H9 (cell line): Measurements from ENCODE around the gene ZNF77. TPM values are rescaled to one million over a fixed set of nuclear protein-coding genes. Genes with fewer than 3 reads are reported as not detected.

Experiments used
- DNase-seq: peaks from one replicate; pipeline ENCODE4 v3.0.0-alpha.2; 2017
- H2AFZ ChIP-seq: one replicate; pipeline ENCODE4 v1.6.1; 2013; ENCODE audit warnings: mild to moderate bottlenecking, low read length, control low read depth, moderate library complexity
- H2AK5ac ChIP-seq: 2 replicates; pipeline ENCODE4 v1.6.1; 2013; ENCODE audit warnings: low read length, control low read depth, mixed read lengths; ENCODE audit not compliant: insufficient read length
- H2BK120ac ChIP-seq: one replicate; pipeline ENCODE4 v1.6.1; 2013; ENCODE audit warnings: low read depth, mild to moderate bottlenecking, low read length, control low read depth, inconsistent platforms; ENCODE audit not compliant: poor library complexity, severe bottlenecking
- H2BK12ac ChIP-seq: 2 replicates; pipeline ENCODE4 v1.6.1; 2013; ENCODE audit warnings: low read length, control low read depth, mixed read lengths, low read depth; ENCODE audit not compliant: insufficient read length
- H2BK15ac ChIP-seq: 2 replicates; pipeline ENCODE4 v1.6.1; 2013; ENCODE audit warnings: low read depth, low read length, control low read depth
- H2BK20ac ChIP-seq: one replicate; pipeline ENCODE4 v1.6.1; 2013; ENCODE audit warnings: low read depth, mild to moderate bottlenecking, low read length, control low read depth, inconsistent platforms; ENCODE audit not compliant: poor library complexity, severe bottlenecking
- H2BK5ac ChIP-seq: 2 replicates; pipeline ENCODE4 v1.6.1; 2013; ENCODE audit warnings: low read length, control low read depth, mixed read lengths; ENCODE audit not compliant: insufficient read length
- H3K14ac ChIP-seq: 2 replicates; pipeline ENCODE4 v1.6.1; 2013; ENCODE audit warnings: low read length, control low read depth; ENCODE audit not compliant: insufficient read depth
- H3K18ac ChIP-seq: 2 replicates; pipeline ENCODE4 v1.6.1; 2013; ENCODE audit warnings: low read depth, mild to moderate bottlenecking, mixed read lengths, low read length, control low read depth; ENCODE audit not compliant: insufficient read length
- H3K23ac ChIP-seq: 2 replicates; pipeline ENCODE4 v1.6.1; 2013; ENCODE audit warnings: low read length, control low read depth, mixed read lengths, low read depth; ENCODE audit not compliant: insufficient read length
- H3K23me2 ChIP-seq: 2 replicates; pipeline ENCODE4 v1.6.1; 2013; ENCODE audit warnings: low read depth, mild to moderate bottlenecking, mixed read lengths, low read length, control low read depth; ENCODE audit not compliant: insufficient read length, poor library complexity, severe bottlenecking
- H3K27ac ChIP-seq: 2 replicates; pipeline ENCODE4 v1.5.1; 2013; ENCODE audit warnings: low read length, control low read depth, mixed read lengths, low read depth; ENCODE audit not compliant: insufficient read length
- H3K27me3 ChIP-seq: 2 replicates; pipeline ENCODE4 v1.6.1; 2013; ENCODE audit warnings: low read length, control low read depth, inconsistent platforms; ENCODE audit not compliant: insufficient read depth
- H3K4ac ChIP-seq: 2 replicates; pipeline ENCODE4 v1.6.1; 2013; ENCODE audit warnings: low read depth, mild to moderate bottlenecking, control low read depth, inconsistent platforms, low read length, moderate library complexity
- H3K4me1 ChIP-seq: 2 replicates; pipeline ENCODE4 v1.6.1; 2013; ENCODE audit warnings: low read length, control low read depth, inconsistent platforms; ENCODE audit not compliant: insufficient read depth
- H3K4me2 ChIP-seq: 2 replicates; pipeline ENCODE4 v1.6.1; 2013; ENCODE audit warnings: low read length, control low read depth, mixed read lengths; ENCODE audit not compliant: insufficient read length, insufficient read depth
- H3K56ac ChIP-seq: 2 replicates; pipeline ENCODE4 v1.6.1; 2013; ENCODE audit warnings: low read depth, mild to moderate bottlenecking, mixed read lengths, low read length, control low read depth; ENCODE audit not compliant: insufficient read length
- H3K79me1 ChIP-seq: 2 replicates; pipeline ENCODE4 v1.6.1; 2013; ENCODE audit warnings: low read depth, mild to moderate bottlenecking, moderate library complexity, low read length, control low read depth, inconsistent platforms; ENCODE audit not compliant: insufficient read depth, poor library complexity, severe bottlenecking
- H3K79me2 ChIP-seq: 2 replicates; pipeline ENCODE4 v1.6.1; 2013; ENCODE audit warnings: low read length, control low read depth, inconsistent platforms; ENCODE audit not compliant: insufficient read depth
- H3K9ac ChIP-seq: 2 replicates; pipeline ENCODE4 v1.6.1; 2013; ENCODE audit warnings: low read length, control low read depth, mixed read lengths; ENCODE audit not compliant: insufficient read length; ENCODE audit errors: extremely low read depth
- H3K9me3 ChIP-seq: one replicate; pipeline ENCODE4 v1.6.1; 2013; ENCODE audit warnings: low read depth, low read length, inconsistent platforms; ENCODE audit not compliant: control insufficient read depth
- H3T11ph ChIP-seq: one replicate; pipeline ENCODE4 v1.6.1; 2013; ENCODE audit warnings: mild to moderate bottlenecking, low read length, control low read depth, inconsistent platforms
- H4K20me1 ChIP-seq: one replicate; pipeline ENCODE4 v1.6.1; 2013; ENCODE audit not compliant: control insufficient read depth, insufficient read length, insufficient read depth
- H4K5ac ChIP-seq: 2 replicates; pipeline ENCODE4 v1.6.1; 2013; ENCODE audit warnings: low read depth, mild to moderate bottlenecking, mixed read lengths, low read length, control low read depth; ENCODE audit not compliant: insufficient read length
- H4K8ac ChIP-seq: replicated peaks from 2 replicates; pipeline ENCODE4 v1.6.1; 2013; ENCODE audit warnings: low read length, control low read depth, mixed read lengths, low read depth; ENCODE audit not compliant: insufficient read length
- H4K91ac ChIP-seq: 2 replicates; pipeline ENCODE4 v1.6.1; 2013; ENCODE audit warnings: low read depth, mild to moderate bottlenecking, moderate library complexity, mixed read lengths, low read length, control low read depth; ENCODE audit not compliant: insufficient read length
- H3K27ac Mint-ChIP-seq, 3 experiments: 2 replicates in 2 of 3; 3 replicates in 1 of 3; pipeline ENCODE4 v1.8.0; 2020 to 2021; ENCODE audit warnings: mixed read lengths in 3 of 3, mild to moderate bottlenecking in 1 of 3, moderate library complexity in 1 of 3
- H3K27me3 Mint-ChIP-seq: 2 replicates; pipeline ENCODE4 v1.8.0; 2021; ENCODE audit warnings: low read depth, mild to moderate bottlenecking, moderate library complexity, mixed read lengths
- H3K36me3 Mint-ChIP-seq, 3 experiments: 2 replicates in 2 of 3; 3 replicates in 1 of 3; pipeline ENCODE4 v1.8.0; 2020 to 2021; ENCODE audit warnings: low read depth in 3 of 3, mixed read lengths in 3 of 3; ENCODE audit not compliant: insufficient read depth in 1 of 3
- H3K4me1 Mint-ChIP-seq, 2 experiments: 2 replicates each; pipeline ENCODE4 v1.8.0; 2020; ENCODE audit warnings: mixed read lengths in 2 of 2
- H3K4me3 Mint-ChIP-seq, 2 experiments: 2 replicates in 1 of 2; 3 replicates in 1 of 2; pipeline ENCODE4 v1.8.0; 2020 to 2021; ENCODE audit warnings: mild to moderate bottlenecking in 2 of 2, mixed read lengths in 2 of 2, moderate library complexity in 1 of 2
- H3K9me3 Mint-ChIP-seq, 2 experiments: 2 replicates in 1 of 2; 3 replicates in 1 of 2; pipeline ENCODE4 v1.8.0; 2020; ENCODE audit warnings: mild to moderate bottlenecking in 2 of 2, mixed read lengths in 2 of 2, moderate library complexity in 1 of 2
- CTCF ChIP-seq: fragments of 200-600 bp; sonication (generic); conservative IDR thresholded peaks from 3 replicates; pipeline ENCODE4 v1.8.0; 2021; ENCODE audit warnings: antibody characterized with exemption, mild to moderate bottlenecking
- WGBS: extraction: QIAGEN DNeasy Blood & Tissue Kit; methylation state at CpG from one replicate; pipeline ENCODE4 v1.1.7; 2013; ENCODE audit warnings: missing lambda C conversion rate, low lambda C conversion rate, mixed read lengths; ENCODE audit not compliant: insufficient read length; ENCODE audit errors: extremely low coverage; 5-methylcytosine and 5-hydroxymethylcytosine counted together
- total RNA-seq: library from RNA; stranded (reverse); gene quantifications from 2 replicates; pipeline ENCODE4 v1.2.1, GENCODE V29; 2021

The ZNF77 gene
- total RNA-seq, 1 experiment from 2014 or later, result 4.6 TPM

DNA sequence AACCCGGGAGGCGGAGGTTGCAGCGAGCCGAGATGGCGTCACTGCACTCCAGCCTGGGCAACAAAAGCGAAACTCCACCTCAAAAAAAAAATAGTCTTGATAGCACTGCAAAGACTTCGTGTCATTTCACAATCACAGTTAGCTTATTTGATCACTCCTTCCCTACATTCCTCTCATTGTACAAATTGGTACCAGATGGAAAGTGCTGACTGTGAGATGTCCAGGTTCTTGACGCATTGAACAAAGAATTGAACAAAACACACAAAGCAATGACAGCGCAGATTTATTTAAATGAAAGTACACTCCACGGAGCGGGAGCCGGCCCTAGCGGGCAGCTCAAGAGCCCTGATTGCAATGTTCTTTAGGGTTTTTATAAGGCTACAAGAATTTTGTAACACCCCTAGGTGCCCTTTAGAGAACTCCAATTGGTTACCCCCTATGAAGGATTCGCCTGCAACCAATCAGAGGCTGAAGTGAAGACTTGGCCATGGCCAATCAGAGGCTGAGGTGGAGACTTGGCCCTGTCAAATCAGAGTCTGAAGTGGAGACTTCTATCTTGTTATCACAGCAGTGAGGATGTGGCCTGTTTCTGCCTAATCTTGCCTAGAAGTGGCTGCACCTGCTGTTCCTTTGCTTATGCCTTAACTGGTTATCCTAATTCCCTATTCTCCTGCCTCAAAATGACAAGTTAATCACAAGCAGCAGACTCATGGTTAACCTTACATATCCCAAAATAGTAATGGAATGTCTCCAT, 60.9 kb downstream of the ZNF77 start:
- Histone ChIP-seq H3K23ac (no peak overlapping the region), H3K79me1 (no peaks in the 10 kb centered on the region), H4K20me1 (no peaks in the 10 kb centered on the region), H2BK20ac (no peak overlapping the region), H3K18ac (no peak overlapping the region), H3K56ac (no peak overlapping the region), H3K23me2 (no peaks in the 10 kb centered on the region), H3K4me2 (no peak overlapping the region), H3K9ac (no peak overlapping the region), H4K5ac (no peak overlapping the region), H3K4me1 (no peaks in the 10 kb centered on the region; the same call in 1 of the 2 replicates), H2BK120ac (no peak overlapping the region), H2BK12ac (no peak overlapping the region), H3K27me3 (no peaks in the 10 kb centered on the region), H3K9me3 (peaks cover 9% of the 10 kb centered on the region), H2AFZ (no peak overlapping the region), H3K79me2 (no peaks in the 10 kb centered on the region), H2BK15ac (no peak overlapping the region), H3T11ph (no peak overlapping the region), H4K8ac (no peak overlapping the region), H2AK5ac (no peak overlapping the region), H3K4ac (no peak overlapping the region), H3K27ac (no peak overlapping the region), H2BK5ac (no peak overlapping the region), H4K91ac (no peak overlapping the region), H3K14ac (no peak overlapping the region)
- Mint-ChIP-seq H3K4me3 (no peak overlapping the region), H3K4me1 (peaks cover 7 to 8% of the 10 kb centered on the region in 2 experiments), H3K27ac (no peak overlapping the region), H3K36me3 (peaks cover 0 to 3% (median 0%) of the 10 kb centered on the region in 3 experiments; a peak in 2 of 7 replicates), H3K27me3 (peaks cover 7% of the 10 kb centered on the region), H3K9me3 (peaks cover 34% of the 10 kb centered on the region in 2 experiments)
- no CpG with 5 or more reads among the region's 14 CpGs for WGBS
- no peak for TF ChIP-seq CTCF
- DNase-seq, result no peak

Other genes with a start within 250 kb of the ZNF77 start
- 7.4 and 7.7 TPM in 2 replicates for gene GNG7, start 242.3 kb downstream of the ZNF77 start, total RNA-seq
- 7.8 and 9.7 TPM in 2 replicates for gene DIRAS1, start 223.6 kb downstream of the ZNF77 start, total RNA-seq
- gene SLC39A3, start 205.0 kb downstream of the ZNF77 start, total RNA-seq, result 32.4 and 33.8 TPM in 2 replicates
- gene SGTA, start 161.7 kb downstream of the ZNF77 start, total RNA-seq, result 102 TPM in 2 replicates
- gene THOP1, start 159.5 kb downstream of the ZNF77 start, total RNA-seq, result 150 and 153 TPM in 2 replicates
- 5.9 and 6.6 TPM in 2 replicates for gene ZNF554, start 125.1 kb downstream of the ZNF77 start, total RNA-seq
- gene ZNF555, start 103.5 kb downstream of the ZNF77 start, total RNA-seq, result 7.5 and 7.8 TPM in 2 replicates
- not detected in 2 replicates for gene ZNF556, start 77.6 kb downstream of the ZNF77 start, total RNA-seq
- gene ZNF57, start 44.0 kb downstream of the ZNF77 start, total RNA-seq, result 7.8 and 8.8 TPM in 2 replicates
- gene TLE6, start 32.6 kb upstream of the ZNF77 start, total RNA-seq, result 1.1 and 1.7 TPM in 2 replicates
- 3.1 and 4.2 TPM in 2 replicates for gene TLE2, start 84.3 kb upstream of the ZNF77 start, total RNA-seq
- gene TLE5, start 117.5 kb upstream of the ZNF77 start, total RNA-seq, result 218 and 221 TPM in 2 replicates
- 23.1 and 24.0 TPM in 2 replicates for gene GNA11, start 149.4 kb upstream of the ZNF77 start, total RNA-seq
- gene GNA15, start 191.1 kb upstream of the ZNF77 start, total RNA-seq, result 0.20 TPM in 1 of 2 replicates, not detected in the other
- gene S1PR4, start 233.8 kb upstream of the ZNF77 start, total RNA-seq, result not detected in 2 replicates
- gene NCLN, start 241.0 kb upstream of the ZNF77 start, total RNA-seq, result 94.8 and 100 TPM in 2 replicates